Heart left ventricle (tissue), 16 donors: ENCODE results near the gene TBX18. TPM values are rescaled to one million over a fixed set of nuclear protein-coding genes. Genes with fewer than 3 reads are reported as not detected.

Source experiments
- ATAC-seq, 4 donors: fragments of 200-7000 bp; cut with Tn5 transposase; one replicate each; pipeline ENCODE4 v1.9.1; 2020 to 2022; ENCODE audit warnings: moderate library complexity in 4 of 4, mild to moderate bottlenecking in 3 of 4, moderate number of reproducible peaks in 1 of 4
- DNase-seq, 5 donors: peaks; one replicate each; pipeline ENCODE4 v3.0.0-alpha.2; 2020
- H3K27ac ChIP-seq, 12 donors: fragments of 200-600 bp; sonication (generic) in 4 of 12; one replicate each; pipeline versions ENCODE4 v1.5.0 to v1.8.0; 2016 to 2022; ENCODE audit warnings: mild to moderate bottlenecking in 2 of 12
- H3K27me3 ChIP-seq, 9 donors: fragments of 200-600 bp; sonication (generic) in 2 of 9; one replicate each; pipeline versions ENCODE4 v1.5.1 to v1.8.0; 2016 to 2022; ENCODE audit warnings: mild to moderate bottlenecking in 3 of 9
- H3K36me3 ChIP-seq, 9 donors: fragments of 200-600 bp; sonication (generic) in 2 of 9; one replicate each; pipeline versions ENCODE4 v1.5.0 to v1.8.0; 2018 to 2022; ENCODE audit warnings: mild to moderate bottlenecking in 2 of 9
- H3K4me1 ChIP-seq, 12 donors: fragments of 200-600 bp; sonication (generic) in 4 of 12; one replicate each; pipeline versions ENCODE4 v1.5.0 to v1.8.0; 2016 to 2022; ENCODE audit warnings: mild to moderate bottlenecking in 3 of 12
- H3K4me3 ChIP-seq, 12 donors: fragments of 200-600 bp; sonication (generic) in 4 of 12; one replicate each; pipeline versions ENCODE4 v1.5.0 to v1.8.0; 2017 to 2022; ENCODE audit warnings: mild to moderate bottlenecking in 9 of 12, moderate library complexity in 4 of 12
- H3K9me3 ChIP-seq, 12 donors: fragments of 200-600 bp; sonication (generic) in 4 of 12; one replicate each; pipeline versions ENCODE4 v1.5.0 to v1.8.0; 2016 to 2022; ENCODE audit warnings: mild to moderate bottlenecking in 1 of 12
- CTCF ChIP-seq, 12 donors: fragments of 200-600 bp; sonication (generic) in 4 of 12; IDR thresholded peaks; one replicate each; pipeline versions ENCODE4 v1.5.0 to v1.8.0; 2018 to 2022; ENCODE audit warnings: antibody characterized with exemption in 12 of 12, mild to moderate bottlenecking in 5 of 12
- POLR2A ChIP-seq, 2 donors: fragments of 450-650 bp; IDR thresholded peaks; one replicate each; pipeline ENCODE4 v1.6.1; 2017; ENCODE audit warnings: antibody characterized with exemption in 2 of 2, mild to moderate bottlenecking in 2 of 2, moderate library complexity in 2 of 2
- WGBS, 4 donors: extraction: QIAGEN DNeasy Blood & Tissue Kit in 2 of 4; methylation state at CpG; one replicate each; pipeline versions ENCODE4 v1.1.5 to v1.1.7; 2013 to 2018; 5-methylcytosine and 5-hydroxymethylcytosine counted together
- intact Hi-C, 10 donors: fragments of 100-400 bp; cut with DNase I; formaldehyde crosslinking; loops; one replicate each; pipeline versions ENCODE4 v1.11.1 to v1.14.2; 2022
- polyA plus RNA-seq, 2 donors: library from polyadenylated mRNA; stranded (reverse); fragments of 200-250 nt; gene quantifications; one replicate each; pipeline ENCODE4 v1.2.3, GENCODE V29; 2013
- total RNA-seq, 9 donors: library from RNA; depleted of rRNA in 2 of 9; stranded (reverse); fragments of >200 nt in 2 of 9; fragmentation: NEBNext Ultra II Directional in 3 of 9; extraction: Animal tissue kit (Norgen Biotek cat#: 25700) in 3 of 9; gene quantifications; one replicate each; pipeline versions ENCODE4 v1.1.0 to v1.2.4, GENCODE V29; 2016 to 2023
- donor health status: ischemic (EF 13 %, LVEDD 7.1; RV severe dilation, severe dysfunction).
- donor health status: healthy with polysubstance abuse.
- donor health status: DM: no; HTN: yes; CAD: no.
- donor health status: DM: no; HTN: no; CAD: no.
- donor health status: ischemic (EF 25% LVEDD 6.9; RV normal size, moderate dysfunction).
- donor health status: ischemic (EF 25% LVEDD 5.7; RV mildly dilated, moderate dysfunction).
- donor health status: healthy.
- donor health status: DM: yes; HTN: yes; CAD: no.
- donor health status: ischemic (EF 35%, LVEDD 5.7; RV mildly dilated, moderate dysfunction).
- donor health status: nonischemic (EF 11% LVEDD 7.7; RV severe dilation, severe dysfunction).
- donor health status: DM: yes; HTN: yes; CAD: no.
- donor health status: PGD.
- donor health status: ischemic (EF 29% LVEDD 5.4; RV normal size, mild dysfunction).
- donor health status: nonischemic (EF 23%, LVEDD 6.1; RV moderate dilation, normal function).

Gene TBX18
- total and polyA plus RNA-seq, 11 donors, result 1.3 to 14.9 (median 2.3) TPM

DNA sequence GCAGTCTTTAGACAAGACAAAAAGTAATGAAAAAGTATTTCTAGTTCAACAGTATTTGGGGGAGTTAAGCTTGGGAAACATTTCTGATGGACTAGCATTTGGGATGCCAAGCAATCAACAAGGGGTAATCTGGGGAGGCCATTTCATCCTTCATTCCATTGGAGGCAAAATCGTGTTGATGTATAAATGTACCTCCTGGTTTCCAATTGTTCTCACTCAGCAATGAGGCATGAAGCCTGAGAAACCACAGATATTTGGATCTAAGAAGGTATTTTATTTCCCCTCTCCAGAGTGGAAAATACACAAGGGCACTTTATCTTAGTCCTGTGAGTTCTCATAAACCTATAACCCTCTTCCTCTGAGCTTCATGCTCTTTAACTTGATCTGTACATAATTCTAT lies 68.2 kb downstream of the TBX18 start:
- 58 to 78% (median 66%) methylated on average over 1 of the region's 1 CpG for WGBS, 4 donors
- Histone ChIP-seq H3K9me3 (peaks cover 0 to 1% (median 0%) of the 10 kb centered on the region in 12 donors), H3K36me3 (no peaks in the 10 kb centered on the region), H3K4me1 (no peaks in the 10 kb centered on the region), H3K27me3 (no peaks in the 10 kb centered on the region), H3K27ac (no peak overlapping the region), H3K4me3 (no peak overlapping the region)
- no peak for DNase-seq
- intact Hi-C loops, result no loop called here
- TF ChIP-seq CTCF (IDR thresholded peaks at IDR 0.05), result no peak
- TF ChIP-seq POLR2A (IDR thresholded peaks at IDR 0.05), result no peak
- ATAC-seq, result no peak

- no peak for TF ChIP-seq POLR2A (IDR thresholded peaks at IDR 0.05)
- no peak for TF ChIP-seq CTCF (IDR thresholded peaks at IDR 0.05)
- Histone ChIP-seq H3K27ac (no peak overlapping the region), H3K36me3 (no peaks in the 10 kb centered on the region), H3K9me3 (peaks cover 0 to 3% (median 0%) of the 10 kb centered on the region in 12 donors), H3K27me3 (no peaks in the 10 kb centered on the region), H3K4me3 (no peak overlapping the region), H3K4me1 (no peaks in the 10 kb centered on the region)
- DNase-seq, result no peak
- no peak for ATAC-seq
- intact Hi-C loops, result no loop called here
- 86 to 96% (median 91%) methylated on average over 2 of the region's 2 CpGs for WGBS, 4 donors
These were observed 72.3 kb downstream of the TBX18 start for GRCh38 chr6:84691978-84692623.

- Histone ChIP-seq H3K4me1 (no peaks in the 10 kb centered on the region), H3K27ac (no peak overlapping the region), H3K36me3 (no peaks in the 10 kb centered on the region), H3K4me3 (no peak overlapping the region), H3K27me3 (no peaks in the 10 kb centered on the region), H3K9me3 (peaks cover 0 to 11% (median 3%) of the 10 kb centered on the region in 12 donors)
- 41 to 51% (median 47%) methylated on average over 7 of the region's 7 CpGs for WGBS, 4 donors
- intact Hi-C loops, result no loop called here
- no peak for DNase-seq
- TF ChIP-seq POLR2A (IDR thresholded peaks at IDR 0.05) (no peak), CTCF (IDR thresholded peaks at IDR 0.05) (no peak)
- ATAC-seq, result no peak
These were observed 76.1 kb downstream of the TBX18 start for GRCh38 chr6:84688141-84688873.

- TF ChIP-seq POLR2A (IDR thresholded peaks at IDR 0.05) (no peak), CTCF (IDR thresholded peaks at IDR 0.05) (no peak)
- ATAC-seq (no peak), DNase-seq (no peak)
- Histone ChIP-seq H3K27me3 (no peaks in the 10 kb centered on the region), H3K4me3 (no peak overlapping the region), H3K4me1 (no peaks in the 10 kb centered on the region), H3K36me3 (no peaks in the 10 kb centered on the region), H3K9me3 (peaks cover 0 to 11% (median 3%) of the 10 kb centered on the region in 12 donors), H3K27ac (no peak overlapping the region)
- WGBS, 4 donors, result 71 to 81% (median 73%) methylated on average over 7 of the region's 7 CpGs
- intact Hi-C loops, result no loop called here
These were observed 77.0 kb downstream of the TBX18 start for GRCh38 chr6:84687431-84687830.
